HG02840 (cell line): ENCODE results near the gene LINS1.

Source experiments
- ATAC-seq: cut with Tn5 transposase; IDR thresholded peaks from one replicate; pipeline ENCODE4 v1.9.1; 2021; ENCODE audit warnings: mild to moderate bottlenecking, moderate library complexity, moderate number of reproducible peaks; ENCODE audit not compliant: unreplicated experiment, low FRiP score

Gene LINS1

DNA sequence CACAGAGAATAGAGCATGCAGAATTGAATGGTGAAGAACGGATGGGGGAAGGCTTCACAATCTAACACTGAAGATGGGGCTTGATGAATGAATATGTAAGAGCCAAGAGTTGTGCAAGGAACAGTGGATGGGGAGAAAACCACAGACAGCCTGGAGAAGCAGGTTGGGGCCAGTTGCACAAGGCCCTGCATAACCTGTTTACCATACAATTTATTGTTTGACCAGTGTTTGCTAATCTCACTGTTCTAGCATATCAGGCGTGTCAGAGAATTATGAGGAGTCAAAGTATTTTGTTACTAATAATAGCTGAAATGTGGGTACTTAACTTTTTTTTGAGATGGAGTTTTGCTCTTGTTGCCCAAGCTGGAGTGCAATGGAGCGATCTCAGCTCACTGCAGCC is 36.4 kb downstream of the LINS1 start:
- no peak for ATAC-seq

DNA sequence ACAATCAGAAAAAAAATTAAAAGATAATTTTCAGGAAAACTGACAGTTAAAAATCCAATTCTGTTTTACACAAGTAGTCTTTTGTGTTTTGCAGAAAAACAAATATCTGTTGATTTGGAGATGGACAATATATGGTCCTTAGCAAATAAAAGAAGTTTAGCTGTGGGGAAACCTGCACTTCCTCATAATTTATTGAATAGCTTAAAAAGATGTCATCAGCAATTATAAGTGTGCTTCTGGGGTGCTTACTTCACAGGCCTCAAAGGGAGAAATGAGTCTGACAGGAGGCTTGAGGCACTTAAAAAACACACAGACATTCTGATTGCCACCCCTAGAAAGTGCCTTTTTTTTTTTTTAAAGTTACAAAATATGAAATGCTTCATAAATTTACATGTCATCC is 41.7 kb downstream of the LINS1 start:
- no peak for ATAC-seq

DNA sequence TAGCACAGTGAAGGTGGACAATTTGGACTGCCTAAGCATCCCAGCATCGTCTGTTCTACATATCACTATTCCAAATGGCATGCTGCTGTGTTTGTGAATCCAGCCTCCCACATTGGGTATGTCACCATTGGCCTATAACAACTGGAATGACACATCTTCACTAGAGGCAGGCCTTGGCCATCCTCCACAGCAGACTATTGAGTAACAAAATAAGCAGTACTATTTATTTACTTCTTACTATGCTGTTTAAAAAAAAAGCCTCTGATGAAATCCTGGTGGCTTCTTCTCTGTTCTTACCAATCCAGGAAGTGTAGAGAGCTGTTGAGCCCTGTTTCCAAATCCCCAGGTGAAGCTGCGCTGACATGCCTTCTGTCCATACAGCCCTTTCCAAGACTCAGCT is 42.7 kb downstream of the LINS1 start:
- ATAC-seq: no peak

DNA sequence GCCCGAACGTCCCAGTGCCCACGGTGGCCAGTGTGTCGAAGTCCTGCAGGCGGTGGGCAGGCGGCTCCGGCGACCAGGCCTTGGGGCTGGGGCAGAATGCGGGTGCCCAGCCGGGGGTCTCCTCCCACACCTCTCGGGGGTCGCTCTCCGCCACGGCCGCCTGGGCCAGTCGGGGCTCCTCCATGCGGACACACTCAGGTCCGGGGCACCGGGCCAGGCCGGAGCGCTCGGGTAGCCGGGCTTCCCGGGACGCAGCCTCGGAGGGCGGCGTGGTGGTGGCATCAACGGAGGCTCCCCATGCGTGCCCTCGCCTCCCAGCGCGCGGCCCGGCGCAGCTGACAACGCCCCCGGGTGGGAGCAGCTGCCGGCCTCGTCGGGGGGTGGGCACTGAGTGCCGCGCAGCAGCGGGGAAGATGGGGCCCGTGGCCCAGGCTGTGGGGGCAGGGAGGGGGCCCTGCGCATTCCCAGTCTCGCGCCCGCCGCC is 43.2 kb downstream of the LINS1 start:
- ATAC-seq: no peak

DNA sequence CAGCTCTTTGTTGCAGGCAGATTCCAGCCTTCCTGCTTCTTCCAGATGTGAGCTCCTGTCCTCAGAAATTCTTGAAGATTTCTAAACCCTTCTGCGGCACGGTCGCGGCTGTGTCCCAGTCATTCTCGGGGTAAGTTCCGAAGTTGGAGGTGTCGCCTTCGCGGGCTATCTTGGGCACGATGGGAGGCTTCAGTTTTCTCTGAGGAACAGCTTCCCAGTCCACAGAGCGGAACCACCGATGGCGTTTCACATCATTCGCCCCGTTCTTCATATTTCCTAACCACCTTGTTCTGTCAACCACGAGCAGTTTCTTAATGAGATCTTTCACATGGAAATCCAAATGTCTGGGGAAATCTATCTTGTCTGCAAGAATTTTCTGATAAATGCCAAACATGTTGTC is 48.5 kb downstream of the LINS1 start:
- ATAC-seq: no peak

DNA sequence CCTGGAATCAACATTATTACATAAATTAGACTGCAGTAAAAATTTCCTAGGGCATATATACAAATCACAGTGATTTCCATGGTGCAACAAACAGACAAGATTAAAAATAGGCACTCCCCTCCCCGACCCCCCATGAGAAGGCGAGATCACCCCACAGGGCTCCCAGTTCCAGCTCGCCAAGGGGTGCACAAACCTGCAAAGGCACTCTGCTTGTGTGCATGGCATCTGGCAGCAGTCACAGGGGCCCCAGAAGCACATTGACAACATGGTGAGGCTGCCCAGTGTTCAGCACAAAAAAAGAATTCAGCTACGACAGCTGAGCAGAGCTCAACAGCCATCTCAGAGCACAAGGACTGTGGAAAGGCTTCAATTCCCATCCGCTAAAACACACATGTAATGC is 54.0 kb downstream of the LINS1 start:
- no peak for ATAC-seq

DNA sequence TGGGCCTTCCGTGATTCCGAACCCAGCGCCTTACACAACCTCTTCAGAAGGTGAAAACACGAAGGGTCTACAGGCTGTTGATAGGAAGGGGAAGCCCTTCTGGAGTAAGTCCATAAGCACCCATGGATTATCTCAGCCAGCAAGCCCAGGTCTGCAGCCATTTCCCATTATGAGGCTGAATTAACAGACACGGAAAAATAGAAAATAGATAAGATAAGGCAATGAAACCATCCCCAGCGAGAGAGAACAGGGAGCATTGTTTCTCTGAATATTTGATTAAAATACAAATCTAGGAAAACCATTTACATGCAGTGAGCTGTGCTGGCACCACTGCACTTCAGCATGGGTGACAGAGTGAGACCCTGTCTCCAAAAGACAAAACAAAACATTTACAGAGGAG is 57.0 kb downstream of the LINS1 start:
- no peak for ATAC-seq

DNA sequence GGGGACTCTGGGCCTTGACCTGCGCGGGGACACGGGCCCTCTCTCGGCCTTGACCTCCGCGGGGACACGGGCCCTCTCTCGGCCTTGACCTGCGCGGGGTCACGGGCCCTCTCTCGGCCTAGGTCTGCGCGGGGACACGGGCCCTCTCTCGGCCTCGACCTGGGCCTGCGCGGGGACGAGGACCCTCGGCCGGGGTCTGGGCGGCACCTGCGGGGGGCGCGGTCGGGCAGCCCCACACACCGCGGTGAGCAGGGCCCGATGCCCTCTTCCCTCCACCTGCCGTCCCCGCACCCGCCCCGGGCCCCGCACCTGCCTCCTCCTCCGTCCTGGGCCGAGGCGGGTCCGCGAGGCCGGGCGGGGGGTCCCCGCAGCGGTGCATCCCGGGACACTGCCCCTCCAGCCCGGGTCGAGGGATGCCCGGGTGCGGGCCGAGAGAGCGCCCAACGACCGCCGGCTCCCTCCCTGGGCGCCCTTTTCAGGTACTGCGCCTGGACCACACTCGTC is 57.6 kb downstream of the LINS1 start:
- ATAC-seq: no peak

DNA sequence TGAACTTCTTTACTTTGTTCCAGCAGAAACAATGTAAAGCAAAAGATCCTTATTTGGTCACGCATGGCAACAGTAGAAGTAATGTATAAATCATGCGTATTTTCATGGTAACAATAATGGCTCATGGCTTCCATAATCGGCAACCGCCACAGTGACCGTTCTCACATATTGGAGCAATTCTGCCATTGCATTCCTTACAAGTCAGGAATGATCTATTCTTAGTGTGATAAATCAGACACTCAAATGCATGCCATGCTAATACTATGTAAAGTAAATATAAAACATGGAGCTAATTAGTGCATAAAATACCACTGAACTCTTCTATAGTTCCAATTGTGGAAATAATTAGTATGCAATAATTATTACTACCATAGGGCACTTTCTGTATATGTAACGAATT is 59.7 kb downstream of the LINS1 start:
- ATAC-seq: no peak

DNA sequence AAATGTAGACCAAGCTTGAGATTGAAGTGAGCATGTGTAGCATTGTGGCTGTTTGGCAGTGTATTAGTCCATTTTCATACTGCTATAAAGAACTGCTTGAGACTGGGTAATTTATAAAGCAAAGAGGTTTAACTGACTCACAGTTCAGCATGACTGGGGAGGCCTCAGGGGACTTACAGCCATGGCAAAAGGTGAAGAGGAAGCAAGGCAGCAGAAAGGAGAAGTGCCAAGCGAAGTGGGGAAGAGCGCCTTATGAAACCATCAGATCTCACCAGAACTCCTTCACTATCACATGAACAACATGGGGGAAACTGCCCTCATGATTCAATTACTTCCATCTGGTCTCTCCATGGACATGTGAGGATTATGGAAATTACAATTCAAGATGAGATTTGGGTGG is 64.7 kb downstream of the LINS1 start:
- ATAC-seq: no peak

DNA sequence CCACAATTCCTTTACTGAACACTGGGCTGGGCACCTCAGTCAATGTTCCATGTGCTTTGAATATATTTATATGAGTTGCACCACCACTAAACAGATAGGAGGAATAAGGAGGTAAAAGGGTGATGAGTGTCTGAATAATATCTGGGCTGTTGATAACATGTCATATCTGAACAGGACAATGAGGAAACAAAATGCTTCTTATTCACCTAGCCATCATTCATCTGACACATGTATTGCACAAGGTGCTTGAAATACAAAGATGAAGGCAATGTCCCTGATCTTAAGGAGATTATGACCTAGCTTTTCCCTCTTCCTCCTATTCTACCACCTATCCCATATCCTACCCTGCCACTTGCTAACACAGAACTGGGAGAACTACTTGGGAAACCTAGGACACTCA is 65.3 kb downstream of the LINS1 start:
- ATAC-seq: no peak

DNA sequence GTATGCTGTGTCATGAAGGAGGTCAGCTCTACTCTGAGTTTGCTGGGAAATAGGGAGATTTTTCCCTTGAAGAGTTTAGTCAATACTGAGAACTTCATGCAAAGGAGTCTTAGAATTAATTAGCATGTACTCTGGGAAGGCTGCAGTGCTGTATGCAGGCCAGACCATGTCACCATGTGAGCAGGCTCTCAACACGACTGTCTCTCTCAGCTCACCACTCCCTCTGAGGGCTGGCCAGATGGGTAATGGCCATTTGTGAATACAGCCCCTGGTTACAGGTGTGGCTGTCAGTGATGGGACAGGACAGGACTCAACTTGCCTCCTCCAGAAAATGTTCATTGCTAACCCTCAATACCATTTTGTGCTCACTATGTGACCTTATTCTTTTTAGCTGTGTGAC is 68.1 kb downstream of the LINS1 start:
- ATAC-seq: no peak

DNA sequence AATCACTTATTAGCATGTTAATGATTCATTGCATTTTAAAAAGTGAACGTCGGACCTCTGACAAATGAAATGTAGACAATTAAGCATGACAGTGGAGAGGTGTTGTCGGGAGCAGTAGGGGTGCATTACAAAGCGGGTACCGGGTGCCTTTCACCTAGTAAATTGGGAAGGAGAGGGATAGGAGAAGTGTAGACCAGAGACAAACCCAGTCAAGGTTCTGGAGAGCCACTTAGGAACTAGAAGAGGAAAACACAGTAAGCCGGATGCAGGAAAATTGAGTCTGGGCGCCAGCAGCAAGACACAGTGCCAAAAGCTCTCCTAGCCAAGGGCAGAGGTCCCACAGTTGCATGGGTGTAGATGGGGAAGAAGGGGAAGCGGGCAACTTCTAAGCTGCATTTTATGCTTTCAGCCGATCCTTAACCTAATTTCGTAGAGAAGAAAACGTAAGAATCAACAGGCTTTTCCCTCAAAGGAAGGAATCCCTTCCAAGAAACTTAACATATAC is 70.1 kb downstream of the LINS1 start:
- ATAC-seq: no peak

DNA sequence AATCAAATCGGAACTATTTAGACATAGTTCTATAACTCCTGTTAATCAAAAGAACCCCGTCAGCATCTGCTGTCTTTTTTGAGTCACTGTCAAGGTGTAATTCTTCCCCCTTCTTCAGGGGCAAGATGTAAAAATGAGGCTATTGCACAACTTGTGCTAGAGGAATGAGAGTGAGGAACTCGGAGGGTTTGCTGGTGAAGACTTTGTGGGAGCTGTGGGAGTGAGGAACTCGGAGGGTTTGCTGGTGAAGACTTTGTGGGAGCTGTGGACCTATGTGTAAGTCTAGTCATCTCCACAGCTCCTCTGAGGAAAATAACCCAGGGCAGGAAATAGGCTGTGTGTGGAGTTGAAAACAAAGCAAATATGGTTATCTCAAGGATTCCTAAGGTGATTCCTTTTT is 70.8 kb downstream of the LINS1 start:
- ATAC-seq: no peak

DNA sequence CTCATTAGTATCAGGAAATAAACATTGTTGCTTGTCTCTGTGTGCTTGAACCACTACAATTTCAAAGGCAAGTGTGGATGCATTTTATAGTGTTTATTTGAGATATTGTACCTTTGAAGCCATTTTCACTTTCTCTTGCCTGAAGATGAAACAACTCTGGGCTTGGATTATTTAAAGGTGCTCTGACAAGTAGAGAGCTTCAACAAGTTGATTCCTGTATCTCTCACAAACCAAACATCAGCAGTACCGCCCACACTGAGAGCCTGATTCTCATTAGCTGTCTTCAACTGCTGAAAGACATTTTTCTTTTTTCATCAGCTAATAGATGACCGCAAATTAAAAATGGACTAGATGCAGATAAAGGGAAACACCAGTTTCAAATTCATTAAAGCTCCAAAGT is 72.4 kb downstream of the LINS1 start:
- ATAC-seq: no peak

DNA sequence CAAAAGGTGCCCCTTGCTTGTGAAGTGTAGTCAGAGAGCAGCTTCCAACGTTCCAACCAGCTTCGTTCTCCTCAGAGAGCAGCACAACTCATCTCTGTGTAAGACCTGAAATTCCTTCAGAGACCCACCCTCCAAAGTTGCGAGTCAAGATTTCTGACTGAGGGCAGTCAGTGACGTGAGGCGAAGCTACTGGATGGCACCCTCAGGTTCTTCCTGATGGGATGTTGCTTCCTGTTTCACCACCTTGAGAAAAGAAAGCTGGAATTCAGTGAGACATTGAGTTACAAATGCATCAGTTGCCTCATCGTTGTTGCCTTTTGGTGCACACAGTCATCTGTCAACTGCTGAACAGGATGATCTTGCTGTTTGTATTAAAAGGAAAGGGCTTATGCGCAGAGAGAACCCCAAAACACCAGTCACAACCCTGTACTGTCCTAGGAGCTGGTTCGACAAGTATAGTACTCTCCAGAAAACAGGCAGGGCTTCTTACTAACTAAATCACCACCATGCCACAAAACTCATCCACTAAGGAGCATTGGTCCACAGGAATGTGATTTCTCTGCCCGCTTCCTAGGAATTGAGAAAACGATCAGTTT is 73.1 kb downstream of the LINS1 start, which contains the start of gene CERS3:
TSS of gene CERS3 (minus strand) at position 118 of the 596 bp plus-strand sequence. CDS start 27,101 bp downstream, outside the sequence.
- ATAC-seq: no peak

DNA sequence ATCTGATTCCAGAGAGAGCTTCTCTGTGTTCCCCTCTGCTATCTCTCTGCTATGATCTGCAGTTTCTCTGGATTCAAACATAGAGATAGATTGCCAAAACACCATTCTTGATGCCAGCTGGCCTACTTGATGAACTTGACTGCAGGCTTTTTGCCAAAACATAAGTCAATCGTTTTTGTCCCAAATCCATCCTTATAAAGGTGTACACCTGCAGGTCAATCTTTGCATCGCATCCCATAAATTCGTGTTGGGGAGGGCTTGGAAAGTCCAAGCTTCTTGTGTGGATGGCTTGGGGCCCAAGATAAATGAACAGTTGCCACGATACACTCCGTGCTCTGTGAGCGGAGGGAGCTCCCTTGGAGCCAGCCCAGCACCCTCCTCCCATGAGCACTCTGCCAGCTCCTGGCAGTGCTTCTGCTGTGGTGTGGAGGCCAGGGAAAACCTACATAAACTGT is 75.9 kb downstream of the LINS1 start:
- ATAC-seq: no peak

DNA sequence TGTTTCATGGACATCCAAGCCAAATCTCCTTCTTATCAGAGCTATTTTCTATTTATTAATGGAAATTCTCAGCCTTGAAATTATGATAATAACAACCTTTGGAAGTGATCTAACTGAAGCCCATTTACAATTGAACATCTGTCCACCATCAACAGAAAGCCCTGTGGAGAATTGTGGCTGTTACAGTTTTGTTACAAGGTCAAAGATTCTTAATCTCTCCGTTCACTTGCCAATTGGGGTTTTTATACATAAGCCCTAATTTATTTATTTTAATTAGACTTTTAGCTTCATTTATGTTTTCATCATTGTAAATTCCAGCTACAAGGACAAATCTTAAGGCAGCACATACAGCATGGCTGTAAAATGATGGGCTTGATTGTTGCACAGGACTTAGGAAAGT is 76.5 kb downstream of the LINS1 start:
- no peak for ATAC-seq

DNA sequence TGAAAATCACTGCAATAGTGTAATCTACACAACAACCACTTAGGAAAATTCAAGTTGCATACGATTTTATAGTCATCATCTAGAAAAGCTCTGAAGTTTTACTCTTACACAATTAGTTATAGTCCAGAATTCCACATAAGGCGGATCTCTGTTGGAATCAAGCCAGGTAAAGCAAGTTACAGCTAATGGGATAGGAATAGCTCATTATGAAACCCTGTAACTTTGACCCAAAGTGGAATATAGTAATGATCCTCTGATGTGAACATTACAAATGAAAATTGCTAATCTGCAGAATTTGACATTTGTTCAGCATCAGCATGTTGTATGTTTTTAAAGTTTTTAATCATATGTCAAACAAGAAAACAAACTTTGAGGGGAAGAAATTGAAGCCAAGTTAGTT is 77.7 kb downstream of the LINS1 start:
- no peak for ATAC-seq

DNA sequence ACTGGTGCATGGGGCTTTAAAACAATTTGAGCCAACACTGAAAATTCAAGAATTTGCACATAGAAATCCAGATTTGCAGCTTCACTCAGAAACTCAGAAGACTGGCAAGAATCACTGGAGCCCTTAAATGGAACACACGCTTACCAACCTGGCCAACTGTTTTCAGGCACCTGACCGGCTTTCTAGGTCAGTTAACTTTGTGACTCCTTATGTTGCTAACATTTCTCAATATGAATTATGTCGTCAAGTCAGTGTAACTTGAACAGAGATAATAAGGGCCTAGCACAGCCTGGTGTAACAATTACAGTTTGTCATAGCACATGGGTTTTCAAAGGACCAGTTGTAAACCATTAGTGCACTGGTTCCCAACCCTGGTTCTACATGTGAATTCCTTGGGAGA is 80.1 kb downstream of the LINS1 start:
- ATAC-seq: no peak

DNA sequence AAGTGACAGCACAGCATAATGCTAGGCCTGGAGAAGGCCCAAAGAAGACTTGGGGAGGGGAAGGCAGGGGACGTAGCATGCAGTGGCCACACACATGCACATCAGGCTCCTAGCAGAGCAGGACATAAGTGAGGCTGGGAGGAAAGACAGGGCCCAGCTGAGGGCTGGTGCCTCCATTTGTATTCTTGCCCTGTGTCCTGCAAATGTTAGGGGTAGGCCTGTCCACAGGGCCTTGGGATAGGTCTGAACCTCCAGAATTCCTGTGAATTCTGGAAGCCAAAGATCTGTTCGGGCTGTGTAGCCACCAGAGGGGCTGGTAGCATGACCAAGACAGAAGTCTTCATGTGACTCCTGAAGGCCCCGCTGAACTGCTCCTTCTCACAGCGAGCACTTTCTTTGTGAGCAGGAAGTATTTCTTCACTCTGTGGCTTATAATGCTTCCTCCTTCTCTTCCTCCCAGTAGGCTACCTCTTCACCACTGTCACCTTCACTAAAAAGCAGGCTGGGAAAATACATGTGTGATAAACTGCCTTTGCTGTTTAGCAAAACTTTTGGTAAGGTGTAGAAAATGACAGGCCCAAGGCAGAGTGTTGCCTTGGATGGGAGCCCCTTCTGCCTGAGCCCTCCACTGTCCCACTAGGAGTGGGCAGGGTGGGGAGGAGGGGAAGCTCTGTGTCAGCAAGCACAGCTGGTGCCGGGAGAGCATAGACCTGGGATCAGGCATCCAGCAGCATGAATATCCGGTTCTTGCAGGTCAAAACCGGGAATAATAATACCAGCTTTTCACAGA is 81.7 kb downstream of the LINS1 start:
- ATAC-seq: no peak

DNA sequence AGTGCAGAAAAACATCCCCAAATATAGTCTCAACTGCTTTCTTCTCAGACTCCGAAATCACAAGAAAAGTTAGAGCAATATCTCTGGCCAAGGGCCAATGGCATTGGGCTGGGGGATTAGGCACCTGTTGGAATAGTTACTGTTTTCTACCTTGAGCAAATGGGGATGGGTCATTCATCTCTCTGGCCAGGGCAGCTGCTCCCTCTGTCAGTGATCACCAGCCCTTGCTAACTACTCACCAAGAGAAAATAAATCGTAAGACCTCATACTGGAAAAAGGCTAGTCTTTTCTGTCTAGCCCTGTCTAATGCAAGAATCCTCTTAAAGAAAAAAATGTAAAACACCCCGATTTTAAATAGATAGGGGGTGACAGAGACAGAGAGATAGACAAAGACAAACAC is 84.1 kb downstream of the LINS1 start:
- no peak for ATAC-seq
